C1 segment of cervical spinal cord (tissue), 14 donors: ENCODE measurements around the gene ADAMTSL5.
"Not testable (repeated sequence)": the region's sequence is repeated elsewhere in the genome, so short reads cannot be mapped to it uniquely, and the experiment has no call there.

Source experiments
- DNase-seq, 14 donors: peaks; one replicate each; lab custom pipeline; 2025; lab: John Stamatoyannopoulos, UW

ADAMTSL5 gene

DNA sequence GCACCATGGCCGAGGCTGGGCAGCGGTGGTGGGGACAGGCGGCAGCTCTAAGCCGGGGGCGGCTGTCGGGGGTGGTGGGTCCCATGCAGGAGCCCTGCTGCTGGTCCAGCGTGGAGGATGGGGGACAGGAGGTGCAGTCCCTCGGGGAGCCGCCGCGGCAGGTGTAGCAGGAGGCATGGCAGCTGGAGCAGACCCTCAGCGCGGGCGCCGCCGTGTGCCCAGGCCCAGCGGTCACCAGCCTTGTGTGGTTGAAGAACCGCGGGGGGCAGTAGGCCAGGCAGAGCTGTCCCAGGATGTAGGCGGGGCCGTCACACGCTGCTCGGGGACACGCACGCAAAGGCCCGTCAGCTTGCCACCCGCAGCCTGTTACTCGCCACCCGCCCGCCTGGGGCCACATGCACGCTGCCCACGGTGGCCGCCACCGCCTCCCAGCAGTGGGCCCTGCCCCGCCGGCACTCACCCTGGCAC is 30.9 kb downstream of the ADAMTSL5 start:
- DNase-seq = no peak

DNA sequence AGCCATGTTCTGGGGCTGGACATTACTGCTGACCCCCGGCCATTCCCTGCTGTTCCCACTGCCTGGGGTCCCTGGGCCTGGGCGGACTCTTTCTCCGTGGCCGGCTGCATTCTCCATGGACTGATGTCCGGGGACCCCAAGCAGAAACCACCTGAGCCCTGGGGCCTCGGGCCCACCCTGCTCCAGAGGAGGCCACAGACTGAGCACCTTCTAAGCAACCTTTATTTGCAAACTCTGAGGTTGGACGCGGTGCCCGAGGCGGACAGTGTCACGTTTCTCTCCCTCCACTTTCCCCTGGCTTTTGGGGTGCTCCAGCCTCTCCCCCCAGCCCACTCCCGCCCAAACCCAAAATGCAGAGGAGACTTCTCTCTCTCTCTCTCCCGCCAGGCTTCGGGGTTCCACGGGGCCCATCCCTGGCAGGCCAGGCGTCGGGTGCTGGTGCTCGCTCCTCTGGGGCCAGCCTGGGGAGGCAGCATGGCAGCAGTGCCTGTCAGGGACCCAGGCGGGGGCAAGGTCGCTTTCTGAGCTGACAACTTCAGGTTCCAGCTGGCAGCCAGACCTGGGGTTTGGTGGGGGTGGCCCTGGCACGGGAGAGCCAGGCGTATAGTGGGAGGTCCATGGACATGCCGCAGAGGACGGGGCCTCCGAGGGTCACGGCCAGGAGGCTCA is 31.5 kb downstream of the ADAMTSL5 start:
- DNase-seq = no peak

DNA sequence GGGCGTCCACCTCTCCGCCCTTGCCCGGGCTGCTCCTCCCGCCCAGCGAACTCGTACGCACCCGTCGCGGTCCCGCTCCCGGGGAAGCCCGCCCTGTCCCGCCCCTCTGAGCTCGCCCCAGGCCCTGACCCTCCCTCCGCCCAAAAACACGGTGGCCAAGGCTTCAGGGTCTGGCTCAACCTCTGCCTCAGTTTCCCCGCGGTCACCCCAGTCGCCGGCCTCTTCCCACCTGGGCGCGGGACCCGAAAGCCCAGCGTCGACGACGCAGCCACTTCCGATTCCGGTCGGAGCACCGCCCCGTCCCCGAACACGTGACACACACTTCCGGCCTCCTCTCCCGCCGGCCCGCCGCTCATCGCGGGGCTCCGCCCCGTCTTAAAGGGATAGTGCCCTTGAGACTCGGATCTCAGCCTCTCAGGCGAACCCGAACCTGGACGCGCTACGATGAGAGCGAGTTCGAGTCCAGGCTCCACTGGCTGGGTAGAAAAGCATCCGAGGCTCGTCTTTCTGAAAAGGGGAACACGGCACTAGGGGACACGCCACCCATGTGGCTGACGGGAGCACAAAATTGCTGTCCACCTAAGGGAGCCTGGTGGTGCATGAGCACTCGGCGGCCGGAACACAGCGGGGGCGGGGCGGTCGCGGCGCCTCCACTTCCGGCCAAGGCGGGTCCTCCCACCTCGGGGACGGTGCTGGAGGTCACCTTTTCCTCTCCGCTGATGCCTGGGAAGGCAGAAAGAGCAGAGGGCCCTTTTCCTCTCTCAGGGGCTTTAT is 33.7 kb downstream of the ADAMTSL5 start, which contains the start of gene C19orf25:
Gene C19orf25, minus strand, starts transcription at position 282 of the 774 bp plus-strand sequence. CDS start 312 bp downstream, outside the sequence.
- peak; percentile 43 to 91 (median 86) for DNase-seq

DNA sequence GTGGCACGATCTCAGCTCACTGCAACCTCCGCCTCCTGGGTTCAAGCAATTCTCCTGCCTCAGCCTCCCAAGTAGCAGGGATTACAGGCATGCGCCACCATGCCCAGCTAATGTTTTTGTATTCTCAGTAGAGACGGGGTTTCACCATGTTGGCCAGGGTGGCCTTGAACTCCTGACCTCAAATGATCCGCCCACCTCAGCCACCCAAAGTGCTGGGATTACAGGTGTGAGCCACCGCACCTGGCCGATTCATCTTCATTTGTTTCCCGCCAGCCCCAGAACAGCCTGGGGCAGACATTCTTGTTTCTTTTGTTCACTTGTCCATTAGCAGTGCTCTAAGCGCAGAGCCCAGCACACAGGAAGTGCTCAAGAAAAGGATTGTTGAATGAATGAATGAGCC is 35.8 kb downstream of the ADAMTSL5 start:
- not testable (repeated sequence) for DNase-seq

DNA sequence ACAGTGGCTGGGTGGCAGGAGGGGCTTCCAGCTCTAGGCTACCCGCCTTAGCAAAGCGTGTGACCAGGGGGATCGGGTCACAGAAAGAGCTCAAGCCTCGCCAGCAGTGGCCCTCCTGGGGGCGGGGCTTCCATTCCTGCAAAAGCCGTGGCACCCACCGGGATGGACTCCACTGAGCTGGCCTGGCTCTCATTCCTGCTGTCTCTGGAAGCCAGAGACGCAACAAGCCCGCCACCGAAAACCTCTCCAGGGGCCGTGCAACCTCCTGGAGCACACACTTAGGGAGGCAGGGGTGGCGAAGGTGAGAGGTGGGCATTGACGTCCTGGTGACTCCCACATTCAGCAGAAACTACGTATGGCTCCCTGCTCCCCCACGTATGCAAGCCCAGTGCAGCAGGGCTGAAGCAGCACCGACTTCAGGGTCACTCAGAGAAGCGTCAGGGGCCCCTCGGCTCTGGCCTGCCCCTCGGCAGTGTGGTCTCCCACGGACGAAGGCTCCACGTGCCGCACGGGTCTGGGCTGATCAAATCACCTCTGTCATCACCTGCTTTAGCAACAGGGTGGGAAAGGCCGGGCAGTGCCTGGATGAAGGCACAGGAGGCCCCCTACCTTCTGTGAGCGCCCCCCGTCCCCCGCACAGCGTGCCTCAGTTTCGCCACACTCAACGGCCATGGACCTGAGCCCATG is 36.9 kb downstream of the ADAMTSL5 start:
- no peak for DNase-seq

DNA sequence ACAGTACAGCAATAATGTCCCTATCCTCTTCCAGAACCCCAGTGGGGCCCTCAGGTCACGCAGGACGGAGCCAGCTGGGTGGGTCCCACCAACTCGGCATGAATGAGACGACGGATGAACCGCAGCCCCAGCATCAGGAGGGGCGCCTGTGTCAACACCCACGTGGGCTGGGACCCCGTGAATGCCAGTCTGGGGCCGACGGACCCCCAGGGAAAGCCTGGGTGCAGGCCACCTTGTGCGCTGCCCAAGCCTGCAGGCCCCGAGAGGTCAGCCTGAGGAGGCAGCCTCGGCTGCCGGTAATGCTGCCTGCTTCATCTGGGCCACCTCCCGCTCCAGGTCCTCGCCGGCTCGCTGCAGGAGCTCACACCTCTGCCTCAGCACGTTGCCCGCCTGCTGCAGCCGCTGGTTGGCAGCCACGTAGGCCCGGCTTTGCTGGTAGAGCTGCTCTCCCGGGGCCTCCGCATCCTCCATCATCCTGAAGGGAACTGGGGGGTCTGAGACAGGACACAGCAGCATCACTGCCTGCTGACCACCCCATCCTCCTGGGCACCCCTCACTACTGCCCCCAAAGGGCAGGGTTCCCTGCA is 38.0 kb downstream of the ADAMTSL5 start:
- no peak for DNase-seq

DNA sequence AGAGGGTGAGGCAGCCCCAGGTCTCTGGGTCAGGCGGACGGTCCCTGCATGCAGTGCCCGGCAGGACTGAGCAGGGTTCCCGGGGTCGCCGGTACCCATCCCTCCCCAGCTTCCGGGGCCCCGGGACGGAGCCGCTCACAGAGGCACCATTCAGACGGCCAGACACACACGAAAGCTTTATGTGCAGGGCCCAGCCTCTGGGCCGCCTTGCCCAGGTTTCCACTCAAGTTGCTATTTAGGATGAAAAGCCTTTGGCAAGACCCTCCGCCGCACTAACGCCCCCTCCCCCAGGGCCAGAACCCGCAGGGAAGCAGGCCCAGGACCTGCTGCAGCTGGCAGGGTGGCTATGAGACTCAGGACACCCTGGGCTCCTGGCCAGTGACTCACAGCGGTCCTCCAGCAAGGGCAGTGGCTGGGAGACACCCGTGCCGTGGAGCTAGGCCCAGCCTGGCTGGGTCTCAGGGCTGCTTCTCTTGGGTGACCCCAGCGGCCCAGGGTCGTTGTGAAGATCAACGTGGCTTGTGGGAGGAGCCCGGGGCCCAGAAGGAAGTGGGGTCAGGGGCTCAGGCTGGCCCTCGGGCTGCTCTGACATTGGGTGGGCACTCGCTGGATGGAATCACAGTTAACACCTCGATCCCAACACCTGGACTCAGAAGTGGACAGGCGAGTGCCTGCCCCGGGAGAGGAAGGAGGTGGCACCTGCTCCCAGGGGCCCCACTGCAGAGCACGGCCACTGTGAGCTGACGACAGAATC is 38.6 kb downstream of the ADAMTSL5 start:
- DNase-seq = peak in 12 of 14 donors; percentile 31 to 82 (median 55)

DNA sequence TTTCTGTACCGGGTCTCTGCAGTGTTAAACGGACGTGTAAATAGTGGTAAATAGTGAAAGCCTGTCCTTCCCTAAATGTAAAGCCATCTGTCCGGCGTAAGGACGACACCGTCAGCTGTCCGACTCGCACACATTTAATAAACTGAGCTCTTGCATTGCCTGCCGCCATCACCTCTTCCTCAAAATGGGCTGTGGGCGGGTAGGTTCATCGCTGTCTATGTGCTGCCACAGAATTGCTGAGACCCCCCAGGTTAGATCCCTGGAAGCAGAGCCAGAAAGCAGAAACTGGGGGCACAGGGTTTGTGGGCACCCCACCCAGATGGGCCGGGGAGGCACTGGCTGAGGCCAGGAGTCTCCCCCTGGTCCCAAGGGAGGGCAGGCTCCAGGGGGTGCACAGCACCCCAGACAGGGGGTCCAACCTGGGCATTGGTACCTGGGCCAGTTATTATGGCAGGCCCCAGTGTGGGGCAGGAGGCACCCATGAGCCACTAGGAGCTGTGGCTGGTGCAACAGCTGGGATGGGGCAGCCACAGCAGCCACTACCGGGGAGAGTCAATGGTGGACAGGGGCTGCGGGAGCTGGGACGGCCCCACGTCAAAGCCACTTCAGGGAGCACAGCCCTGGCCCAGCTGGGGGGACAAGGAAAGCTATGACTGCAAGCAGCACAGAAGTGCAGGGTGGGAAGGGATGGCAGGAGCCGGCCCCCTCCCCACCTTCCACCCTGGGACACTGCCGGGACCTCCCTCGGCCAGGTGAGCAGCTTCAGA is 39.6 kb downstream of the ADAMTSL5 start:
- peak in 2 of 14 donors; percentile 35 to 65 for DNase-seq

DNA sequence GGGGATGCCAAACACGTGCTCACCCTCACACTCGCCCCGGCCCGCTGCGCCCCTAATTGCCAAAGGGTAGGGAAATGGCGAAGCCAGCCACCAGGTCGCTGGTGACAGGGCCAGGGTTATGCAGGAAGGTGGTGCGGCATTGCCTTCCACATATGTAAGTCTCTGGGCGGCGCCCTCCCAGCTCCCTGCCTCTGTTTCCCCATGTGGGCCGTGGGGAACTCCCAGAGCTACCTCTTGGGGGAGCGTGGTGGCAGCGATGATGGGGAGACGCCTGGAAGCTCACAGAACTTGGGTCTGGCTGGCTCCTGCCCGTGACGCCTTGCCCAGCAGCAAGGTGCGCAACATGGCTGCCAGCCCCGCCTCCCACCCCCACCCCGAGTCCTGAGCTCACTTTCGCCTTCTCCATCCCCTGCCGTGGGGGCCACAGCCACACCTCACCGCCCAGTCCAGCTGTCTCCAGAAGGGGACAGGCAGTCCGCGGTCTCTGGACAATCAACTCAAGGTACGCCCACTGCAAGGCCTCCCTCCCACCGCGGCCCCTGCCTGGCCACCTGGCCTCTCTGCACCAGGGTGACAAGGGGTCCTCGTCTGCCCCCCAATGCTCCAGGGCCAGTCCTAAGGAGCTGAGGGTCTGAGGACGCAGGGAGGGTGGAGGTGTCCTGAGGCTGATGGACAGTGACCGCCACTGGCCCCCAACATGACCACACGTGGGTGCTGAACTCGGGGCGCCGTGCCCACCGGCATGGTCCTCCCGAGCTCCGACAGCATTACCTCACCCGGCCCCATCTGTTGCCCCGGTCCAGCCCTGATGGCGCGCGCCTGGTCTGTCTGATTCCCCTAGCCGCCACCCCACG is 40.4 kb downstream of the ADAMTSL5 start:
- peak in 9 of 14 donors; percentile 23 to 63 (median 50) for DNase-seq

DNA sequence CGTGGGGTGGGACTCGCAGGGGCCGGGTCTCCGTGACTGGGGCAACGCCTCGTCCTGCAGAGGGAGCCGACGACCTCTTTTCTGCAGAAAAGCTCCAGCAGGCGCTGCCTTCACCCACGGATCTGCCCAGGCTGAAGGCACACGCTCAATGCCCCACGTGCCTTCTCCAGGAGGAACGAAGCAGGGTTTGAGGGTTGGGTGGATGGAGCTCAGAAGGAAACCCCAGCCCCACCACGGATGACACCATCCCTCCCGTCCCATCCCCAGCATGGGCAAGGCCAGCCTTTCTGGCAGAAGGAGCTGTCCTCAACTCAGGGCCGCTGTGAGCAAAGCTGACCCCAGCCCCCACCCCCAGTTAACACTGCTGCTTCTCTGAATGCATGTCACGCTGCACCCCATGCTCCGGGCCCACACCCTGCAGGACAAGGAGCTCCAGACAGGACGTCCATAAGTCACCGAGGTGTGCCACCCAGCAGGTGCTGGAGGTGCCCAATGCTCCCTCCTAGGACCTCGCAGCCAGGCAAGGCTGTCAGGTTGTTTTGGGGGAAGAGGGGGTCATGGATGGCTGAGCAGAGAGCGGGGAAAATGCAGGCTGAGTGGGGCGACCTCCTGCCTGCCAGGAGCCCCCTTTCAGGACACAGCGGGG is 41.2 kb downstream of the ADAMTSL5 start:
- peak in 9 of 14 donors; percentile 21 to 66 (median 49) for DNase-seq

DNA sequence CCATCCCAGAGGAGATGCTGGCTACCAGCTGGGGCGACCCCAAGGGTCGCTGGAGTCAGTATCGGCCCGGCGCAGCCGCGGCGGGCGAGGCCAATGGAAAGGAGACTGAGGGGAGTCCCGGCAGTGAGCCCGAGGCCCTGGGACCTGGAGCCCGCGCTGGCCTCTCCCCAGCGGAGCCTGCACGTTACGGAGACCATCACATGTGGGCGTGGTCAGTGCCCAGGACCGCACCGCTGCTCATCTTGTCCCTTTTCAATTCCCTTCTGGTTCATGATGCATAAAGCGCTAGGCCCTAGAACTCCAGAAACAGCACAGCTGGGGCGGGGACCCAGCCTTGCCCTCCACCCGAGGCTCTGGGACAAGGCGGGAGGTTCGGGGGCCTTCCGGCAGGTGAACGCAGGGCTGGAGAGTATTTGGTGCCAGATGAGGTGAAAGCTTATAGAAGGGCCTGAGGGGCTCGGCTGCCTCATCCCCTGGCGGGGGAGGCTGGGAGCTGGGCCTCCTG is 41.8 kb downstream of the ADAMTSL5 start:
- peak in 2 of 14 donors; percentile 42 to 49 for DNase-seq

DNA sequence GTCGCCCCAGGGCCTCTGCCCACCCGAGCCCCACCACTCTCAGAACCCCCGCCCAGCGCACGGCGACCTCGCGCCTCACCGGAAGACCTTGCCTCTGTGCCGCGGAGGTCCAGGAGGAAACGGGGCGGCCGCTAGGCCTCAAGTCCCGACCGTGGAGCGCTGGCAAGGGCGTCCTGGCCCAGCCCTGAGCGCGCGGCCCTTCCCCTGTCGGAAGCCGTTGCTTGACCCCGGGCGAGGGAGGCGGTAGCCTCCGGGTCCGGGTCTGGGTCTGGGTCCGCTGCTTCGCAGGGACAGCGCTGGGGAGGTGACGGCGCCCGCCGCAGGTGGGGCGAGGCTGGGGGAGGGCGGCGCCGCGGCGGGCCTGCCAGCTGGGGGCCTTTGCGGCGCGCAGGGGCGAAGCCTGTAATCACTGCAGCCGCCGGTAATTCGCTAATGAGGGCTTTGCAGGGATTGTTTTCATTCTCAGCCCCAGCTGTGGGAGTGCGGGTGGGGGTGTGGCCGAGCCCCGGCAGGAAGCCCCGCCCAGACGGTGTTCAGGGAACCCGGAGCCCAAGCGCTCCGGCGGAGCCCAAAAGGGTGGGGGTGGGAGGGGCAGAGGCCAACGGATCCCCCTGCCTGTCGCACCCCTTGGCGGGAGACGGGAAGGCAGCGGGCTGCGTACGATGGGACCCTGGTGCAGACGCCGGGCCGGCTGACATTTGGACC is 42.4 kb downstream of the ADAMTSL5 start:
- DNase-seq = peak in 3 of 14 donors; percentile 21 to 31 (median 31)

DNA sequence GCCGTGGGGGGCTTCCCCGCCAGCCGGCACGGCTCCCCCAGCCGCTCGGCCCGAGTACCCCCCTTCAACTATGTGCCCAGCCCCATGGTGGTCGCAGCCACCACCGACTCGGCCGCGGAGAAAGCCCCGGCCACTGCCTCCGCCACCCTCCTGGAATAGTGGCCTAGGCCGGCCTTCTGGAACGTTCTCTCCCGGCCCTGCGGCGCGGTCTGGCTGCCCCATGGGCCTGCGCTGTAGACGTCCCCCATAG is 42.8 kb downstream of the ADAMTSL5 start:
- DNase-seq = no peak

DNA sequence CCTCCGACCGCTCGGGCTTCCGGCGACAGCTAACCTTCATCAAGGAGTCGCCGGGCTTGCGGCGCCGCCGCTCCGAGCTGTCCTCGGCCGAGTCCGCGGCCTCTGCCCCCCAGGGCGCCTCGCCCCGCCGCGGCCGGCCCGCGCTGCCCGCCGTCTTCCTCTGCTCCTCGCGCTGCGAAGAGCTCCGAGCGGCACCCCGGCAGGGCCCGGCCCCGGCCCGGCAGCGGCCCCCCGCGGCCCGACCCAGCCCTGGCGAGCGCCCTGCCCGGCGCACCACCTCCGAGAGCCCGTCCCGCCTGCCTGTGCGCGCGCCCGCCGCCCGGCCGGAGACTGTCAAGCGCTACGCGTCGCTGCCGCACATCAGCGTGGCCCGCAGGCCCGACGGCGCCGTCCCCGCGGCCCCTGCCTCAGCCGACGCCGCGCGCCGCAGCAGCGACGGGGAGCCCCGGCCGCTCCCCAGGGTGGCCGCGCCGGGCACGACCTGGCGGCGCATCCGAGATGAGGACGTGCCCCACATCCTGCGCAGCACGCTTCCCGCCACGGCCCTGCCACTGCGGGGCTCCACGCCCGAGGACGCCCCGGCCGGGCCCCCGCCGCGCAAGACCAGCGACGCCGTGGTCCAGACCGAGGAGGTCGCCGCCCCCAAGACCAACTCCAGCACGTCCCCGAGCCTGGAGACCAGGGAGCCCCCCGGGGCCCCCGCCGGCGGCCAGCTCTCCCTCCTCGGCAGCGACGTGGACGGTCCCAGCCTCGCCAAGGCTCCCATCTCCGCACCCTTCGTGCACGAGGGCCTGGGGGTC is 43.4 kb downstream of the ADAMTSL5 start:
- no peak for DNase-seq

DNA sequence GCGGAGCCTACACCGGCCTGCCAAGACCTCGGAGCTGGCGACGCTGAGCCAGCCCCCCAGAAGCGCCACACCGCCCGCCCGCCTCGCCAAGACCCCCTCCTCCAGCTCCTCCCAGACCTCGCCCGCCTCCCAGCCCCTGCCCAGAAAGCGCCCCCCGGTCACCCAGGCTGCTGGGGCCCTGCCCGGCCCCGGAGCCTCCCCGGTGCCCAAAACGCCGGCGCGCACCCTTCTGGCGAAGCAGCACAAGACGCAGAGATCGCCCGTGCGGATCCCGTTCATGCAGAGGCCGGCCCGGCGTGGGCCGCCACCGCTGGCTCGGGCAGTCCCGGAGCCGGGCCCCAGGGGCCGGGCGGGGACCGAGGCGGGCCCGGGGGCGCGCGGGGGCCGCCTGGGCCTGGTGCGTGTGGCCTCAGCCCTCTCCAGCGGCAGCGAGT is 44.0 kb downstream of the ADAMTSL5 start:
- DNase-seq = no peak

DNA sequence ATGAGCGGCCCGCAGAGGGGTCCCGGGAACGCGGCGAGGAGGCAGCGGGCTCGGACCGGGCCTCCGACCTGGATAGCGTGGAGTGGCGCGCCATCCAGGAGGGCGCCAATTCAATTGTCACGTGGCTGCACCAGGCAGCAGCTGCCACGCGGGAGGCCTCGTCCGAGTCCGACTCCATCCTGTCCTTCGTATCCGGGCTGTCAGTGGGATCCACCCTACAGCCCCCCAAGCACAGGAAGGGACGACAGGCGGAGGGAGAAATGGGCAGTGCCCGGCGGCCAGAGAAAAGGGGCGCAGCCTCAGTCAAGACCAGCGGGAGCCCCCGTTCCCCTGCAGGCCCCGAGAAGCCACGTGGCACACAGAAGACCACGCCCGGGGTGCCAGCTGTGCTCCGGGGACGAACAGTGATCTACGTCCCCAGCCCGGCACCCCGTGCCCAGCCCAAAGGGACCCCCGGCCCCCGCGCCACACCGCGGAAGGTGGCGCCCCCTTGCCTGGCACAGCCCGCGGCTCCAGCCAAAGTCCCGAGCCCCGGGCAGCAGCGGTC is 44.5 kb downstream of the ADAMTSL5 start:
- DNase-seq = no peak
